ENCODE data around the gene SRRM2. TPM values are rescaled to one million over a fixed set of nuclear protein-coding genes. Genes with fewer than 3 reads are reported as not detected.

SRRM2 gene
- polyA plus RNA-seq, 3 donors, result 19.0 to 1,186 (median 31.8) TPM

GRCh38 chr16:2715064-2715463 is 37.4 kb upstream of the SRRM2 start:
- DNase-seq, result no peak
- H3K4me1 Mint-ChIP-seq, result no peaks in the 10 kb centered on the region
- H3K4me3 ChIP-seq (replicated peaks in 1 of 3; ENCODE audit: low read depth in 2 of 3, low read length in 3 of 3), result no peak overlapping the region
- H2AFZ ChIP-seq (ENCODE audit: insufficient read depth, low read depth, low read length, poor library complexity, severe bottlenecking), result no peak overlapping the region
- H3K9me3 ChIP-seq (replicated peaks in 1 of 2; ENCODE audit: control insufficient read depth in 1 of 2, insufficient read depth in 1 of 2, low read length in 2 of 2), result no peaks in the 10 kb centered on the region
- no peak overlapping the region for H3K9ac ChIP-seq (ENCODE audit: insufficient read depth, low read length, poor library complexity, severe bottlenecking)
- H4K20me1 ChIP-seq (ENCODE audit: insufficient read depth, low read length), result peaks cover 26% of the 10 kb centered on the region
- no peak overlapping the region for H3K27ac Mint-ChIP-seq
- no peaks in the 10 kb centered on the region for H3K79me2 ChIP-seq (ENCODE audit: insufficient read depth, low read length)
- H3K36me3 ChIP-seq (replicated peaks in 1 of 2; ENCODE audit: control insufficient read depth in 1 of 2, insufficient read depth in 2 of 2, low read length in 2 of 2), result peaks cover 0 to 4% of the 10 kb centered on the region in 2 donors
- 57% methylated on average over 9 of the region's 9 CpGs for WGBS (ENCODE audit: insufficient coverage)
- peaks cover 0 to 2% of the 10 kb centered on the region in 2 donors for H3K27me3 ChIP-seq (ENCODE audit: control insufficient read depth in 2 of 2, insufficient read depth in 2 of 2, low read length in 2 of 2)
- peaks cover 9 to 19% (median 19%) of the 10 kb centered on the region in 3 donors for H3K27me3 Mint-ChIP-seq (ENCODE audit: low read depth in 3 of 3)
- H3K4me2 ChIP-seq (replicated peaks; ENCODE audit: extremely low read depth, low read length, poor library complexity, severe bottlenecking), result no peak overlapping the region
- H3K36me3 Mint-ChIP-seq, result peaks cover 0 to 2% of the 10 kb centered on the region in 2 donors
- intact Hi-C loops (cut with micrococcal nuclease), result no loop called here
- no peak overlapping the region for H3K27ac ChIP-seq (ENCODE audit: low read depth in 1 of 2, low read length in 2 of 2)
- H3K4me3 Mint-ChIP-seq, result peak overlapping the region in 1 of 2 donors; percentile 62
- peaks cover 4 to 7% of the 10 kb centered on the region in 2 donors for H3K4me1 ChIP-seq (ENCODE audit: control insufficient read depth in 1 of 2, insufficient read depth in 2 of 2, low read length in 2 of 2)
- TF ChIP-seq, protein P1, sequence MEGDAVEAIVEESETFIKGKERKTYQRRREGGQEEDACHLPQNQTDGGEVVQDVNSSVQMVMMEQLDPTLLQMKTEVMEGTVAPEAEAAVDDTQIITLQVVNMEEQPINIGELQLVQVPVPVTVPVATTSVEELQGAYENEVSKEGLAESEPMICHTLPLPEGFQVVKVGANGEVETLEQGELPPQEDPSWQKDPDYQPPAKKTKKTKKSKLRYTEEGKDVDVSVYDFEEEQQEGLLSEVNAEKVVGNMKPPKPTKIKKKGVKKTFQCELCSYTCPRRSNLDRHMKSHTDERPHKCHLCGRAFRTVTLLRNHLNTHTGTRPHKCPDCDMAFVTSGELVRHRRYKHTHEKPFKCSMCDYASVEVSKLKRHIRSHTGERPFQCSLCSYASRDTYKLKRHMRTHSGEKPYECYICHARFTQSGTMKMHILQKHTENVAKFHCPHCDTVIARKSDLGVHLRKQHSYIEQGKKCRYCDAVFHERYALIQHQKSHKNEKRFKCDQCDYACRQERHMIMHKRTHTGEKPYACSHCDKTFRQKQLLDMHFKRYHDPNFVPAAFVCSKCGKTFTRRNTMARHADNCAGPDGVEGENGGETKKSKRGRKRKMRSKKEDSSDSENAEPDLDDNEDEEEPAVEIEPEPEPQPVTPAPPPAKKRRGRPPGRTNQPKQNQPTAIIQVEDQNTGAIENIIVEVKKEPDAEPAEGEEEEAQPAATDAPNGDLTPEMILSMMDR (IDR thresholded peaks at IDR 0.05), result no peak
- H3K9me3 Mint-ChIP-seq, result peaks cover 0 to 4% (median 0%) of the 10 kb centered on the region in 7 donors

GRCh38 chr16:2715519-2715918 is 36.9 kb upstream of the SRRM2 start:
- peaks cover 21% of the 10 kb centered on the region for H4K20me1 ChIP-seq (ENCODE audit: insufficient read depth, low read length)

More at GRCh38 chr16:2715519-2715918, 36.9 kb upstream of the SRRM2 start:
- H3K4me2 ChIP-seq (replicated peaks; ENCODE audit: extremely low read depth, low read length, poor library complexity, severe bottlenecking), result peak overlapping the region; percentile 57
- TF ChIP-seq, protein P1 (IDR thresholded peaks at IDR 0.05), result no peak
- H3K36me3 ChIP-seq (replicated peaks in 1 of 2; ENCODE audit: control insufficient read depth in 1 of 2, insufficient read depth in 2 of 2, low read length in 2 of 2), result no peaks in the 10 kb centered on the region
- peaks cover 0 to 2% of the 10 kb centered on the region in 2 donors for H3K27me3 ChIP-seq (ENCODE audit: control insufficient read depth in 2 of 2, insufficient read depth in 2 of 2, low read length in 2 of 2)
- Mint-ChIP-seq H3K4me3 (no peak overlapping the region), H3K27ac (no peak overlapping the region), H3K9me3 (peaks cover 0 to 4% (median 0%) of the 10 kb centered on the region in 7 donors), H3K27me3 (ENCODE audit: low read depth in 3 of 3) (peaks cover 9 to 20% (median 19%) of the 10 kb centered on the region in 3 donors), H3K36me3 (no peaks in the 10 kb centered on the region), H3K4me1 (no peaks in the 10 kb centered on the region)
- WGBS (ENCODE audit: insufficient coverage), result 1% methylated on average over 32 of the region's 33 CpGs
- H2AFZ ChIP-seq (ENCODE audit: insufficient read depth, low read depth, low read length, poor library complexity, severe bottlenecking), result no peak overlapping the region
- H3K4me3 ChIP-seq (replicated peaks in 1 of 3; ENCODE audit: low read depth in 2 of 3, low read length in 3 of 3), result no peak overlapping the region
- no peak overlapping the region for H3K9ac ChIP-seq (ENCODE audit: insufficient read depth, low read length, poor library complexity, severe bottlenecking)
- intact Hi-C loops (cut with micrococcal nuclease), result no loop called here
- no peaks in the 10 kb centered on the region for H3K79me2 ChIP-seq (ENCODE audit: insufficient read depth, low read length)
- no peaks in the 10 kb centered on the region for H3K9me3 ChIP-seq (replicated peaks in 1 of 2; ENCODE audit: control insufficient read depth in 1 of 2, insufficient read depth in 1 of 2, low read length in 2 of 2)
- DNase-seq, result peak; percentile 51 to 63 (median 58)
- H3K27ac ChIP-seq (ENCODE audit: low read depth in 1 of 2, low read length in 2 of 2), result no peak overlapping the region
- peaks cover 4 to 12% of the 10 kb centered on the region in 2 donors for H3K4me1 ChIP-seq (ENCODE audit: control insufficient read depth in 1 of 2, insufficient read depth in 2 of 2, low read length in 2 of 2)

Data from CD14-positive monocyte (primary cell).